Umbilical cord (tissue), 2 donors: ENCODE data around the gene PTPRC. TPM values are rescaled to one million over a fixed set of nuclear protein-coding genes. Genes with fewer than 3 reads are reported as not detected.
A peak's percentile ranks its signal among the peaks of the same experiment; 100 is the strongest.

ENCODE experiments used
- DNase-seq: peaks from one replicate; pipeline ENCODE4 v3.0.0-alpha.2; 2015; ENCODE audit warnings: low spot score
- total RNA-seq: library from RNA; depleted of rRNA; stranded (reverse); fragments of >200 nt; gene quantifications from one replicate; pipeline ENCODE4 v1.2.3, GENCODE V29; 2014; ENCODE audit warnings: low replicate concordance; ENCODE audit not compliant: insufficient read depth

The PTPRC gene
- total RNA-seq, 1 donor from 2014 or later = 67.7 TPM

DNA sequence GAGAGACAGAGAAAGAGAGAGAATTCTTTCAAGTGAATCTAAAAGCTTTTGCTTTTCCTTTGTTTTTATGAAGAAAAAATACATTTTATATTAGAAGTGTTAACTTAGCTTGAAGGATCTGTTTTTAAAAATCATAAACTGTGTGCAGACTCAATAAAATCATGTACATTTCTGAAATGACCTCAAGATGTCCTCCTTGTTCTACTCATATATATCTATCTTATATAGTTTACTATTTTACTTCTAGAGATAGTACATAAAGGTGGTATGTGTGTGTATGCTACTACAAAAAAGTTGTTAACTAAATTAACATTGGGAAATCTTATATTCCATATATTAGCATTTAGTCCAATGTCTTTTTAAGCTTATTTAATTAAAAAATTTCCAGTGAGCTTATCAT is 117.6 kb downstream of the PTPRC start:
- DNase-seq = peak; percentile 45

GRCh38 chr1:198761859-198762616 is 123.2 kb downstream of the PTPRC start:
- DNase-seq = no peak

DNA sequence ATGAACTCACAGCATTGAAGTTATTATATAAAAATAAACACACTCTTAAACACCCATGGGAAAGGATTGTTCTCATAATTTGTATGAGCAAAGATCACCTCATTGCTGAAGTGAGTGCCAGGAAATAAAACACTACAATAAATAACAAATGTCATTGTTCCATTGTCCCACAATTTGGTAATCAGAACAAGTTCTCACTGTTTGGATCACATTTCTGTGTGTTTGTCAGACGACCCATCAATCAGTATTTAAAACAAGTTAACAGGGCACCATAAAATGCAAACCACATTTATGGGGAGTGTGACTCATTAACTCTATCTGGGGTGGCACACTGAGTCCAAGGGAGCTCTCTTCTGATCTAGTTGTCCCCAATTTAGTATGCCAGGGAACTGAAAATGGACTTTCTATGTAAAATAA is 124.5 kb downstream of the PTPRC start:
- no peak for DNase-seq

GRCh38 chr1:198764748-198765147 is 125.9 kb downstream of the PTPRC start:
- DNase-seq = no peak

- DNase-seq = no peak
These were observed 126.6 kb downstream of the PTPRC start for GRCh38 chr1:198765416-198765815.

DNA sequence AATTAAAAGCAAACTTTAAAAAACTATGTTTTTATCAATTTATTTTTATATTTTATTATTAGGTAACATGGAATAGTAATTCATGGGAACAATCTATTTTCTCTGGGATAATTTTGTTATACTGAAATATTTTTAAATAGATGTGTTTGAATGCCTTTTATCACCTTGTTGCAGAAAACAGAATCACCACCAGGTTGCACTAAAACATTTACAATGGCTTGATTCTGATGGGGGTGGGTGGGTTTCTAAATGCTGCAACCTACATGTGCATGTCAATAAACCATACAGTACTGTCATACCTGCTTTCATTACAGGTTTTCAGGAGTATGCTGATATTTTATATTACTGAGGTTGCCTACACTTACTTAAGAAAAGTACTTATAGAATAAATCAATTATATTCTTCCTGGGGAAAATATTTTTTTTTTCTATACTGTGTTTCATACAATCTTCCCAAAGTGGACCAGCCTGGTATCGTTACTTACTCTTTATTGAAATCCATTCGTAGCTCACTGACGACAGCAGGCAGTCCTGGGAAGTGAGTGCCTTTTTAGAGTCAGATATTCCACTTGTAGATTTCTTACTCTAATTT is 132.8 kb downstream of the PTPRC start:
- DNase-seq = peak; percentile 32

- DNase-seq = peak; percentile 59
These were observed 133.8 kb downstream of the PTPRC start for GRCh38 chr1:198772626-198773025.

DNA sequence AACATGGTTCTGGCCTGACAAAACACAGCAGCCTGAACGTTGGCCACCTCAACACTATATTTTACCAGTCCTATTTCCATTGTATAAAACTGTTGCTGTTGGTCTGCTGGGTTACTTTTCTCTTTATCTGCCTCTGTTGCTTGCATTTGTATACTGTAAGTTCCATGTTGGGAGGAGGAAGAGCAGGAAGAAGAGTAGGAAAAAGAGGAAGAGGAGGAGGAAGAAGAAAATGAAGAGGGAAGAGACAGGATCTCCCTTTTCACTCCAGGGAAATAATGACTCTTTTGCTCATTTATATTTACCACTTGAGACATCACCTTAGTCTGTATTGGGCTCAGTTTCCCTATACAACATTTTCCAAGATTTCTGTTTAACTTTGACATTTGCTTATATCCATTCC is 134.2 kb downstream of the PTPRC start:
- no peak for DNase-seq

DNA sequence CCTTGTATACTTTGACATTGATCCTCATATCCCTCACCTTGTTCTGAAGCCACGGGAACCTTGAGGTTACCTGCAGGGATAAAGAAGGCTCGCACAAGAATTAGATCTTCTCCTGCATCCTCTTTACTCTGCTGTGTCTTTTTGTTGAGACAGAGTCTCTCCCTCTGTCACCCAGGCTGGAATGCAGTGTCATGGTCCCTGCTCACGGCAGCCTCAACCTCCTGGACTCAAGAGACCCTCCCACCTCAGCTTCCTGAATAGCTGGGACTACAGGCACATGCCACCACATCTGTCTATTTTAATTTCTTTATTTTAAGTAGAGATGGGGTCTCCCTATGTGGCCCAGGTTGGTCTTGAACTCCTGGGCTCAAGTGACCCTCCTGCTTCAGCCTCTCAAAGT is 134.7 kb downstream of the PTPRC start:
- no peak for DNase-seq

DNA sequence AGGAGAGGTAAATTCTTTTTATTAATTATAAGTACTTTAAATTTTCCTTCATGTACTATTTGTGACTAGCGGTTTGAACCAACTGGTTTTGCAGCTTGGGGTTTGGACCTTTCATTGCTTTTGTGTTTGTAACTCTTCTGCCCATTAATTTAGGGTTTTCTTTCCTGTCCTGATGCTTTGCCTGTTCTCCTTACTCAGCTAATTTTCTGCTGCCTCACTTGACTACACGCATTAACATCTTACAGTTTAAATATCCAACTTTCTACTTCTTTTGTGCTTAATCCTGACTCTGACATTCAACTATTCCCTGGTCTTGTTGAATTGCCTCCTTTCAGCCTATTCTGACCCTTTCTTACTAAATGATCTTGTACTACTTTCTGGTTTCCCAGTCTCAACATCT is 135.6 kb downstream of the PTPRC start:
- no peak for DNase-seq

DNA sequence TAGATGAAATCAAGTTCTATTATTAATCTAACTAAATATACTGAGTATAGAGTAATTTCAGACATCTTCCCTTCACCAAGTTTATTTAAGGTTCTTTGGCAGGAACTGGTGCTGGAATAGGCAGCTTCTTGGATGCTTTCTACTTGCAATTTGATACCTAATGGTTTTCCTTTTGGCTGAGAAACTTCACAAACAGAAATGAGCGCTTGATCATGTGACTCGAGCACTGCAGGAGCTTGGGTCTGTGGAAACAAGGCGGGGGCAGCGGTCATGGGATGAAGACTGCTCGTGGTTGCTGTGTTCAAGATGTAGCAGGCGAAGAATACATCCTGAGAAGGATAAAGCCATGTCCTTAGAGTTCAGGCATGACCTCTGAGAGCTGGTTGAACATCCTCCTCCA is 136.8 kb downstream of the PTPRC start:
- no peak for DNase-seq

DNA sequence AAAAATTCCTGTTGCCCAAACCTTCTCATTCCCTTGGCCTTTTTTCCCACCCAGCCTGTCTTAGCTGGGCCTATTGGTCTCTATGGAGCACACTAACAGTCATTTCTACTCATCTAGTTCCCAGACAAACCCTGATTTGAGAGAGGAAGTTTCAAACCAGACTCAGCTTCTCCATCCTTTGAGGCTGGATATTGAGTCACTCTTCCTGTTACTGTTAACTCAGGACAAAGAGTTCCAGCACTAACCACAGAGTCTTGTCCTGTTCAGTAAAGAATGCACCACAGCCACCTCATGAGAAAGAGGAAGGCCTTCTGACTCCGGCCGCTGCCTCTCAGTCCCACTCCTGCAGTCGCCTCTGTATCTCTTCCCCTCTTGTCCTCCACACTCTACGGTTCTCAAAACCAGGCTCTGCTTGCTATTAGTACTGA is 137.8 kb downstream of the PTPRC start:
- DNase-seq = peak; percentile 35

GRCh38 chr1:198778049-198778448 is 139.2 kb downstream of the PTPRC start:
- no peak for DNase-seq

DNA sequence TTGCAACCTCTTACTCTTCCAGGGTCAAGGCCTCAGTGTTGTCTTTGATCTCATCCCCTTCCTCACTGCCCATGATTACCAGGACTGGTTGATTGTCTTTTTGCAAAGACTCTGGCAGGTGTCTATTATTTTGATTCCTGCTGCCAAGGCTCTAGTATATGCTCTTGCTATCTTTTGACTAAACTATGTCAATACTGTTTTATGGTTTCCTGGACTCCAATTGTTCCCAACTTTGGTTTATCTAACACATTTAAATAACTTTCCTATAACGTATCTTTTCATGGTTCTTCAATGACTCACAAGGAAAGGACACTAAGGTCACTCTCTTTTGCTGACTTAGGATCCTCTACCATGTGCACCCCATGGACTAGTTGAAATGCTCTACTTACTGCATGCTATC is 141.5 kb downstream of the PTPRC start:
- DNase-seq = no peak

- DNase-seq = no peak
These were observed 149.8 kb downstream of the PTPRC start for GRCh38 chr1:198788561-198789064.

DNA sequence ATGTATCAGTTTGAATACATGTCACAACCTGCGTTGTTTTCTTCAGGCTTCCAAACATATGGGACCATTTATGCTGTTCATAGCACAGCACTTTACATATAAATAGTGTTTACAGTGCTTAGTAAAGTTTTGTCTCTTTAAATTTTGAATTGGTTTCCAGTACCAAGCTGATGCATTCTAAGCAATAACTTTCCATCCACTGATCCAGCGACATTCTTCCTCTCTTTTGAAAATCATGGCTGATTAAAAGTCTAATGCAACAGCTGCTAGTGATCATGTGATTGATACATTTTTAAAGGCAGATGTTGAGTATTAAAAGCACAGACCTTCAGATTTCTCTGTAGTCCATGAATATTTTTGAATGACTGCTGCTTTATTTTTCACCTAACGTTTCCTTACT is 154.9 kb downstream of the PTPRC start:
- no peak for DNase-seq

GRCh38 chr1:198794498-198794897 is 155.7 kb downstream of the PTPRC start:
- DNase-seq = no peak

GRCh38 chr1:198797656-198798055 is 158.8 kb downstream of the PTPRC start:
- DNase-seq = no peak

GRCh38 chr1:198798923-198799386 is 160.1 kb downstream of the PTPRC start:
- no peak for DNase-seq

GRCh38 chr1:198805498-198806151 is 166.8 kb downstream of the PTPRC start:
- no peak for DNase-seq

DNA sequence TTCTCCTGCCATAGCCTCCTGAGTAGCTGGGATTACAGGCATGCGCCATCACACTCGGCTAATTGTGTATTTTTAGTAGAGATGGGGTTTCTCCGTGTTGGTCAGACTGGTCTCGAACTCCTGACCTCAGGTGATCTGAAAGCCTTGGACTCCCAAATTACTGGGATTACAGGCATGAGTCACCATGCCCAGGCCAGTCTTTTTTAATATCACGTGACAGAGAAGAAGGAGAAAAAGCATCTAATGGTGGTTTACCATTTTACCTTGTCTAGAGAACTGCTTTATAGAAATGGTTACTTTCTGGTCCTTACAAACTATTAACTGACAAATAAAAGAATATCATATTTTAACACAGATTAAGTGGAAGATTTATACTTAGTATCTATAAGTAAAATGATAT is 168.0 kb downstream of the PTPRC start:
- no peak for DNase-seq
